HPDE6-E6E7 (cell line): ENCODE data around the gene SEC31B.

Experiments
- DNase-seq: peaks from one replicate; pipeline ENCODE4 v3.0.0; 2011; ENCODE audit warnings: missing footprints; ENCODE audit errors: extremely low spot score

SEC31B gene

GRCh38 chr10:100446130-100446761 is 73.4 kb downstream of the SEC31B start:
- DNase-seq: no peak

- DNase-seq: no peak
These were observed 77.1 kb downstream of the SEC31B start for GRCh38 chr10:100442548-100442947.

- DNase-seq: no peak
These were observed 80.9 kb downstream of the SEC31B start for GRCh38 chr10:100438674-100439315.
